HFFc6 (cell line): Measurements from ENCODE around the gene ARHGAP26. TPM values are rescaled to one million over a fixed set of nuclear protein-coding genes. Genes with fewer than 3 reads are reported as not detected.

Source experiments
- DNase-seq: peaks from one replicate; pipeline ENCODE4 v3.0.0-alpha.2; 2018
- H3K27ac Mint-ChIP-seq: 2 replicates; pipeline ENCODE4 v1.8.0; 2020; ENCODE audit warnings: mild to moderate bottlenecking, mixed read lengths
- H3K27me3 Mint-ChIP-seq: 2 replicates; pipeline ENCODE4 v1.8.0; 2021; ENCODE audit warnings: mild to moderate bottlenecking, moderate library complexity, mixed read lengths; ENCODE audit not compliant: insufficient read depth
- H3K36me3 Mint-ChIP-seq: 2 replicates; pipeline ENCODE4 v1.8.0; 2021; ENCODE audit warnings: low read depth, mixed read lengths
- H3K4me1 Mint-ChIP-seq: 2 replicates; pipeline ENCODE4 v1.8.0; 2020; ENCODE audit warnings: low read depth, mixed read lengths
- H3K4me3 Mint-ChIP-seq: 2 replicates; pipeline ENCODE4 v1.8.0; 2020; ENCODE audit warnings: mild to moderate bottlenecking, moderate library complexity, mixed read lengths
- H3K9me3 Mint-ChIP-seq: 2 replicates; pipeline ENCODE4 v1.8.0; 2020; ENCODE audit warnings: mild to moderate bottlenecking, mixed read lengths
- CTCF ChIP-seq: fragments of 200-600 bp; sonication (generic); IDR thresholded peaks from 2 replicates; pipeline ENCODE4 v1.5.0; 2021; ENCODE audit warnings: antibody characterized with exemption, mild to moderate bottlenecking
- total RNA-seq, 6 experiments: library from RNA; stranded (reverse); fragmentation: NEBNext Ultra II Directional; extraction: Animal tissue kit (Norgen Biotek cat#: 25700); gene quantifications; 2 replicates in 1 of 6; 3 replicates in 5 of 6; pipeline ENCODE4 v1.2.3, GENCODE V29; 2021

ARHGAP26 gene
- total RNA-seq, 6 experiments from 2014 or later = 2.3 to 3.6 (median 3.1) TPM

DNA sequence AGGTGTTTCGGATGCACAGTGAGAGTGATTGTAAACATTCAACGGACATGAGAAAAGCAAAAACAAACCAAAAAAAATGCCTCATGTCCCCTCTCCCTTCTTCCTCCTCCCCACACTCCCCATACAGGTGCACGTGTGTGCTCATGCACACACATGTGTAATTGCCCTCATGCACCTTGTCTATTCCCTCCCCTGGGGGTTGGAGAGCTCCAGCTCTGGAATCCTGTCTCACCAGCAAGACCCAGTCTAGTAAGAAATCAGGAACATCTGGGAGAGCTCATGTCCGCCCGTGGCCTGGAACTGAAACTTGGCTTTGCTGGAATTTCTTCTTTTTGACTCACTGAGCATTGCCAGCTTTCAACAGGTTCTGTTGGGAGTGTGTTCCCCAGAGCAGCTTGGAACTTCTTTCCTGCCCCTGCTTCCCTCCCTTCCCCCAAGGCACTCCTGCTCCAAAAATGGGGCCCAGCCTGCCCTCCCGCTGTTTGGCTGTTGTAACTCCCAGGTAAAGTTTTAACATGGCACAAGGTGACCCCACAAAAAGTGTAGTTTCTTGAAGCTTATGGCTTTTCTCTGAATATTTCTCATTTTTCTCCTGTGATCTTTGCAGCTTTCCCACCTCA lies 443.2 kb downstream of the ARHGAP26 start:
- Mint-ChIP-seq H3K27me3 (peaks cover 4% of the 10 kb centered on the region), H3K4me1 (peaks cover 36% of the 10 kb centered on the region), H3K27ac (peak overlapping the region; percentile 16; the same call in 1 of the 2 replicates), H3K36me3 (peaks cover 4% of the 10 kb centered on the region; the same call in 1 of the 2 replicates), H3K4me3 (no peak overlapping the region), H3K9me3 (no peaks in the 10 kb centered on the region)
- no peak for TF ChIP-seq CTCF
- no peak for DNase-seq

GRCh38 chr5:143213851-143214363 lies 443.7 kb downstream of the ARHGAP26 start:
- no peak overlapping the region for H3K27ac Mint-ChIP-seq
- DNase-seq = no peak
- H3K27me3 Mint-ChIP-seq = peaks cover 4% of the 10 kb centered on the region
- no peak overlapping the region for H3K4me3 Mint-ChIP-seq
- no peaks in the 10 kb centered on the region for H3K9me3 Mint-ChIP-seq
- TF ChIP-seq CTCF = no peak
- H3K4me1 Mint-ChIP-seq = peaks cover 32% of the 10 kb centered on the region
- H3K36me3 Mint-ChIP-seq = peaks cover 4% of the 10 kb centered on the region; the same call in 1 of the 2 replicates

GRCh38 chr5:143214458-143214857 lies 444.3 kb downstream of the ARHGAP26 start:
- no peak overlapping the region for H3K4me3 Mint-ChIP-seq
- peaks cover 4% of the 10 kb centered on the region; the same call in 1 of the 2 replicates for H3K36me3 Mint-ChIP-seq
- H3K27me3 Mint-ChIP-seq = peaks cover 4% of the 10 kb centered on the region
- DNase-seq = no peak
- no peak for TF ChIP-seq CTCF
- H3K9me3 Mint-ChIP-seq = no peaks in the 10 kb centered on the region
- no peak overlapping the region for H3K27ac Mint-ChIP-seq
- H3K4me1 Mint-ChIP-seq = peaks cover 32% of the 10 kb centered on the region

DNA sequence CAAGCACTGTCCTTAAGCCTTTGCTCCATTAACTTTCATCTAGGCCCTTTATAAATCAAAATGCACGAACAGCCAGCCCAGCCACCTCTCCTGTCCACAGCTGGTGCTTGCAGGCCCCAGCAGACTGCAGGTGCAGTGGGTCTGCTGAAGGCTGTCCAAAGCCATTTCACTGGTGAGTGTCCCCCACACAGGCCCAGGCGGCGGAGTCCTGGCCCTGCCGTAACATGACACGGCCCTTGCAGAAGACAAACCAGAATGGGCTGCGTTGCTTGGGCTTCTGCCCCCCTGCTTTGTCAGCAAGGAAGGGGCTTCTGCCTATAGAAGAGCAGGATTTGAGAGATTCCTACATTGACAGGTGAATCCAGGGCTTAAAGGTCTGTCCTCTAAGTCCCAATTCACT lies 444.7 kb downstream of the ARHGAP26 start:
- DNase-seq = no peak
- no peak for TF ChIP-seq CTCF
- peaks cover 4% of the 10 kb centered on the region for H3K27me3 Mint-ChIP-seq
- no peak overlapping the region for H3K4me3 Mint-ChIP-seq
- H3K36me3 Mint-ChIP-seq = peaks cover 3% of the 10 kb centered on the region; the same call in 1 of the 2 replicates
- peaks cover 36% of the 10 kb centered on the region for H3K4me1 Mint-ChIP-seq
- H3K9me3 Mint-ChIP-seq = no peaks in the 10 kb centered on the region
- no peak overlapping the region for H3K27ac Mint-ChIP-seq

GRCh38 chr5:143215690-143216089 lies 445.5 kb downstream of the ARHGAP26 start:
- Mint-ChIP-seq H3K4me3 (no peak overlapping the region), H3K27ac (no peak overlapping the region), H3K27me3 (peaks cover 1% of the 10 kb centered on the region), H3K4me1 (peaks cover 42% of the 10 kb centered on the region), H3K36me3 (no peaks in the 10 kb centered on the region), H3K9me3 (no peaks in the 10 kb centered on the region)
- no peak for TF ChIP-seq CTCF
- no peak for DNase-seq
